Measurements from ENCODE around the gene KRT2.

KRT2 gene

DNA sequence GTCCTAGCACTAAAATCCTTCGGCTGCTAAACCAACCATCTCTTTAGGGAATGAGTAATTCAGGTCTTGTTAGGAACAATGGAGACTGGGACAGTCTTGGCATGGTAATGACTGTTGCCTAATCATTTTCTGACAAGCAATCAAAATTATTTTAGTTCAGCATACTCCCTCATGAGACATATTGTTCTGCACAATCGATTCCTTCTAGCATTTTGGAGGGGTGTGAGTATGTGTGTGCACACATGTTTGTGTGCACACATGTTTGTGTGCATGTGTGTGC is 30.3 kb upstream of the KRT2 start:
- TF ChIP-seq ARNTL (CRISPR knock-in tag; IDR thresholded peaks at IDR 0.05; ENCODE audit: borderline replicate concordance, low read depth) (no peak), ZFP30 (CRISPR knock-in tag; IDR thresholded peaks at IDR 0.05) (no peak), ZNF70 (CRISPR knock-in tag; IDR thresholded peaks at IDR 0.05) (no peak), ESRRG (CRISPR knock-in tag; IDR thresholded peaks at IDR 0.05) (no peak), GLIS3 (CRISPR knock-in tag; IDR thresholded peaks at IDR 0.05) (no peak), BACH2 (CRISPR knock-in tag; IDR thresholded peaks at IDR 0.05; ENCODE audit: borderline replicate concordance) (no peak), PPARA (CRISPR knock-in tag; IDR thresholded peaks at IDR 0.05; ENCODE audit: borderline replicate concordance) (no peak), ISL1 (CRISPR knock-in tag; IDR thresholded peaks at IDR 0.05) (no peak), ZNF565 (CRISPR knock-in tag; conservative IDR thresholded peaks at IDR 0.05; ENCODE audit: low read depth) (no peak), ZNF8 (CRISPR knock-in tag; IDR thresholded peaks at IDR 0.05) (no peak), SNAI2 (CRISPR knock-in tag; IDR thresholded peaks at IDR 0.05) (no peak), CSRNP3 (CRISPR knock-in tag; IDR thresholded peaks at IDR 0.05) (no peak), RARB (CRISPR knock-in tag; IDR thresholded peaks at IDR 0.05) (no peak), CREB5 (CRISPR knock-in tag; IDR thresholded peaks at IDR 0.05; ENCODE audit: low read depth) (no peak)
- TF ChIP-seq, protein P1, sequence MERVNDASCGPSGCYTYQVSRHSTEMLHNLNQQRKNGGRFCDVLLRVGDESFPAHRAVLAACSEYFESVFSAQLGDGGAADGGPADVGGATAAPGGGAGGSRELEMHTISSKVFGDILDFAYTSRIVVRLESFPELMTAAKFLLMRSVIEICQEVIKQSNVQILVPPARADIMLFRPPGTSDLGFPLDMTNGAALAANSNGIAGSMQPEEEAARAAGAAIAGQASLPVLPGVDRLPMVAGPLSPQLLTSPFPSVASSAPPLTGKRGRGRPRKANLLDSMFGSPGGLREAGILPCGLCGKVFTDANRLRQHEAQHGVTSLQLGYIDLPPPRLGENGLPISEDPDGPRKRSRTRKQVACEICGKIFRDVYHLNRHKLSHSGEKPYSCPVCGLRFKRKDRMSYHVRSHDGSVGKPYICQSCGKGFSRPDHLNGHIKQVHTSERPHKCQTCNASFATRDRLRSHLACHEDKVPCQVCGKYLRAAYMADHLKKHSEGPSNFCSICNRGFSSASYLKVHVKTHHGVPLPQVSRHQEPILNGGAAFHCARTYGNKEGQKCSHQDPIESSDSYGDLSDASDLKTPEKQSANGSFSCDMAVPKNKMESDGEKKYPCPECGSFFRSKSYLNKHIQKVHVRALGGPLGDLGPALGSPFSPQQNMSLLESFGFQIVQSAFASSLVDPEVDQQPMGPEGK (CRISPR knock-in tag; IDR thresholded peaks at IDR 0.05; ENCODE audit: borderline replicate concordance): no peak
- no peak for ATAC-seq

GRCh38 chr12:52681526-52682380 is 29.7 kb upstream of the KRT2 start:
- ATAC-seq: no peak
- TF ChIP-seq CREB5 (CRISPR knock-in tag; IDR thresholded peaks at IDR 0.05; ENCODE audit: low read depth): no peak
- no peak for TF ChIP-seq ESRRG (CRISPR knock-in tag; IDR thresholded peaks at IDR 0.05)
- no peak for TF ChIP-seq ARNTL (CRISPR knock-in tag; IDR thresholded peaks at IDR 0.05; ENCODE audit: borderline replicate concordance, low read depth)
- no peak for TF ChIP-seq SNAI2 (CRISPR knock-in tag; IDR thresholded peaks at IDR 0.05)
- no peak for TF ChIP-seq ZC3H10 (CRISPR knock-in tag; IDR thresholded peaks at IDR 0.05)
- no peak for TF ChIP-seq ISL1 (CRISPR knock-in tag; IDR thresholded peaks at IDR 0.05)
- TF ChIP-seq CSDC2 (CRISPR knock-in tag; IDR thresholded peaks at IDR 0.05): no peak
- no peak for TF ChIP-seq RARB (CRISPR knock-in tag; IDR thresholded peaks at IDR 0.05)
- TF ChIP-seq ZNF565 (CRISPR knock-in tag; conservative IDR thresholded peaks at IDR 0.05; ENCODE audit: low read depth): no peak
- TF ChIP-seq PPARA (CRISPR knock-in tag; IDR thresholded peaks at IDR 0.05; ENCODE audit: borderline replicate concordance): no peak
- no peak for TF ChIP-seq ZFP30 (CRISPR knock-in tag; IDR thresholded peaks at IDR 0.05)
- TF ChIP-seq ZNF8 (CRISPR knock-in tag; IDR thresholded peaks at IDR 0.05): no peak
- TF ChIP-seq GLIS3 (CRISPR knock-in tag; IDR thresholded peaks at IDR 0.05): no peak
- TF ChIP-seq, protein P2, sequence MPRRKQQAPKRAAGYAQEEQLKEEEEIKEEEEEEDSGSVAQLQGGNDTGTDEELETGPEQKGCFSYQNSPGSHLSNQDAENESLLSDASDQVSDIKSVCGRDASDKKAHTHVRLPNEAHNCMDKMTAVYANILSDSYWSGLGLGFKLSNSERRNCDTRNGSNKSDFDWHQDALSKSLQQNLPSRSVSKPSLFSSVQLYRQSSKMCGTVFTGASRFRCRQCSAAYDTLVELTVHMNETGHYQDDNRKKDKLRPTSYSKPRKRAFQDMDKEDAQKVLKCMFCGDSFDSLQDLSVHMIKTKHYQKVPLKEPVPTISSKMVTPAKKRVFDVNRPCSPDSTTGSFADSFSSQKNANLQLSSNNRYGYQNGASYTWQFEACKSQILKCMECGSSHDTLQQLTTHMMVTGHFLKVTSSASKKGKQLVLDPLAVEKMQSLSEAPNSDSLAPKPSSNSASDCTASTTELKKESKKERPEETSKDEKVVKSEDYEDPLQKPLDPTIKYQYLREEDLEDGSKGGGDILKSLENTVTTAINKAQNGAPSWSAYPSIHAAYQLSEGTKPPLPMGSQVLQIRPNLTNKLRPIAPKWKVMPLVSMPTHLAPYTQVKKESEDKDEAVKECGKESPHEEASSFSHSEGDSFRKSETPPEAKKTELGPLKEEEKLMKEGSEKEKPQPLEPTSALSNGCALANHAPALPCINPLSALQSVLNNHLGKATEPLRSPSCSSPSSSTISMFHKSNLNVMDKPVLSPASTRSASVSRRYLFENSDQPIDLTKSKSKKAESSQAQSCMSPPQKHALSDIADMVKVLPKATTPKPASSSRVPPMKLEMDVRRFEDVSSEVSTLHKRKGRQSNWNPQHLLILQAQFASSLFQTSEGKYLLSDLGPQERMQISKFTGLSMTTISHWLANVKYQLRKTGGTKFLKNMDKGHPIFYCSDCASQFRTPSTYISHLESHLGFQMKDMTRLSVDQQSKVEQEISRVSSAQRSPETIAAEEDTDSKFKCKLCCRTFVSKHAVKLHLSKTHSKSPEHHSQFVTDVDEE (CRISPR knock-in tag; IDR thresholded peaks at IDR 0.05): no peak
- TF ChIP-seq ZNF70 (CRISPR knock-in tag; IDR thresholded peaks at IDR 0.05): no peak
- TF ChIP-seq, protein P3, sequence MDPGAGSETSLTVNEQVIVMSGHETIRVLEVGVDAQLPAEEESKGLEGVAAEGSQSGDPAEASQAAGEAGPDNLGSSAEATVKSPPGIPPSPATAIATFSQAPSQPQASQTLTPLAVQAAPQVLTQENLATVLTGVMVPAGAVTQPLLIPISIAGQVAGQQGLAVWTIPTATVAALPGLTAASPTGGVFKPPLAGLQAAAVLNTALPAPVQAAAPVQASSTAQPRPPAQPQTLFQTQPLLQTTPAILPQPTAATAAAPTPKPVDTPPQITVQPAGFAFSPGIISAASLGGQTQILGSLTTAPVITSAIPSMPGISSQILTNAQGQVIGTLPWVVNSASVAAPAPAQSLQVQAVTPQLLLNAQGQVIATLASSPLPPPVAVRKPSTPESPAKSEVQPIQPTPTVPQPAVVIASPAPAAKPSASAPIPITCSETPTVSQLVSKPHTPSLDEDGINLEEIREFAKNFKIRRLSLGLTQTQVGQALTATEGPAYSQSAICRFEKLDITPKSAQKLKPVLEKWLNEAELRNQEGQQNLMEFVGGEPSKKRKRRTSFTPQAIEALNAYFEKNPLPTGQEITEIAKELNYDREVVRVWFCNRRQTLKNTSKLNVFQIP (CRISPR knock-in tag; IDR thresholded peaks at IDR 0.05; ENCODE audit: borderline replicate concordance, low read depth): no peak
- no peak for TF ChIP-seq TOX (CRISPR knock-in tag; IDR thresholded peaks at IDR 0.05; ENCODE audit: borderline replicate concordance)
- no peak for TF ChIP-seq OSR1 (CRISPR knock-in tag; IDR thresholded peaks at IDR 0.05)
